Upper lobe of left lung (tissue), 6 donors: ENCODE results near the gene VAT1. TPM values are rescaled to one million over a fixed set of nuclear protein-coding genes. Genes with fewer than 3 reads are reported as not detected.
A peak's percentile ranks its signal among the peaks of the same experiment; 100 is the strongest.

Experiments used
- ATAC-seq, 2 donors: fragments of 200-7000 bp; cut with Tn5 transposase; one replicate each; pipeline ENCODE4 v1.9.1; 2022; ENCODE audit warnings: mild to moderate bottlenecking in 2 of 2, moderate library complexity in 2 of 2; ENCODE audit not compliant: low FRiP score in 2 of 2
- DNase-seq, 2 donors: peaks; one replicate each; pipeline ENCODE4 v3.0.0-alpha.2; 2019 to 2020
- H3K27ac ChIP-seq, 4 donors: fragments of 200-600 bp; sonication (generic); one replicate each; pipeline ENCODE4 v1.5.1; 2016 to 2019
- H3K27me3 ChIP-seq, 4 donors: fragments of 200-600 bp; sonication (generic); one replicate each; pipeline ENCODE4 v1.5.1; 2017 to 2019
- H3K36me3 ChIP-seq, 4 donors: fragments of 200-600 bp; sonication (generic); one replicate each; pipeline ENCODE4 v1.5.1; 2016 to 2019
- H3K4me1 ChIP-seq, 4 donors: fragments of 200-600 bp; sonication (generic); one replicate each; pipeline ENCODE4 v1.5.1; 2018 to 2019
- H3K4me3 ChIP-seq, 4 donors: fragments of 200-600 bp; sonication (generic); one replicate each; pipeline ENCODE4 v1.5.1; 2017 to 2019; ENCODE audit warnings: mild to moderate bottlenecking in 2 of 4, moderate library complexity in 1 of 4
- H3K9me3 ChIP-seq, 4 donors: fragments of 200-600 bp; sonication (generic); one replicate each; pipeline ENCODE4 v1.5.1; 2018 to 2019
- EP300 ChIP-seq, 4 donors: sonication (generic); formaldehyde crosslinking; IDR thresholded peaks; one replicate each; pipeline ENCODE4 v1.5.1; 2017; ENCODE audit warnings: antibody characterized with exemption in 4 of 4, control low read depth in 2 of 4
- POLR2A ChIP-seq, 4 donors: fragments of 450-650 bp; IDR thresholded peaks; one replicate each; pipeline ENCODE4 v1.5.1; 2016 to 2017; ENCODE audit warnings: antibody characterized with exemption in 4 of 4, mild to moderate bottlenecking in 2 of 4
- POLR2AphosphoS5 ChIP-seq, 2 donors: sonication (generic); formaldehyde crosslinking; IDR thresholded peaks; one replicate each; pipeline ENCODE4 v1.5.1; 2017; ENCODE audit warnings: antibody characterized with exemption in 2 of 2
- WGBS, 2 donors: methylation state at CpG; one replicate each; pipeline ENCODE4 v1.1.5; 2017 to 2018; 5-methylcytosine and 5-hydroxymethylcytosine counted together
- total RNA-seq, 6 donors: library from RNA; depleted of rRNA in 4 of 6; stranded (reverse); fragments of >200 nt in 4 of 6; gene quantifications; one replicate each; pipeline versions ENCODE4 v1.1.0 to v1.2.1, GENCODE V29; 2016 to 2021
- TF ChIP-seq, protein P1 (sequence below), 6 experiments: fragments of 450-650 bp in 4 of 6; fragments of 200-600 bp in 2 of 6; sonication (generic) in 2 of 6; IDR thresholded peaks; one replicate each; pipeline ENCODE4 v1.5.1; 2016 to 2019; ENCODE audit warnings: antibody characterized with exemption in 6 of 6
- donor health status: DM: no; HTN: no; CAD: no; lungs with moderate emphysema.
- donor health status: DM: no; HTN: yes; CAD: no; lungs with severe emphysema.

VAT1 gene
- total RNA-seq, 6 donors from 2014 or later: 122 to 343 (median 222) TPM

DNA sequence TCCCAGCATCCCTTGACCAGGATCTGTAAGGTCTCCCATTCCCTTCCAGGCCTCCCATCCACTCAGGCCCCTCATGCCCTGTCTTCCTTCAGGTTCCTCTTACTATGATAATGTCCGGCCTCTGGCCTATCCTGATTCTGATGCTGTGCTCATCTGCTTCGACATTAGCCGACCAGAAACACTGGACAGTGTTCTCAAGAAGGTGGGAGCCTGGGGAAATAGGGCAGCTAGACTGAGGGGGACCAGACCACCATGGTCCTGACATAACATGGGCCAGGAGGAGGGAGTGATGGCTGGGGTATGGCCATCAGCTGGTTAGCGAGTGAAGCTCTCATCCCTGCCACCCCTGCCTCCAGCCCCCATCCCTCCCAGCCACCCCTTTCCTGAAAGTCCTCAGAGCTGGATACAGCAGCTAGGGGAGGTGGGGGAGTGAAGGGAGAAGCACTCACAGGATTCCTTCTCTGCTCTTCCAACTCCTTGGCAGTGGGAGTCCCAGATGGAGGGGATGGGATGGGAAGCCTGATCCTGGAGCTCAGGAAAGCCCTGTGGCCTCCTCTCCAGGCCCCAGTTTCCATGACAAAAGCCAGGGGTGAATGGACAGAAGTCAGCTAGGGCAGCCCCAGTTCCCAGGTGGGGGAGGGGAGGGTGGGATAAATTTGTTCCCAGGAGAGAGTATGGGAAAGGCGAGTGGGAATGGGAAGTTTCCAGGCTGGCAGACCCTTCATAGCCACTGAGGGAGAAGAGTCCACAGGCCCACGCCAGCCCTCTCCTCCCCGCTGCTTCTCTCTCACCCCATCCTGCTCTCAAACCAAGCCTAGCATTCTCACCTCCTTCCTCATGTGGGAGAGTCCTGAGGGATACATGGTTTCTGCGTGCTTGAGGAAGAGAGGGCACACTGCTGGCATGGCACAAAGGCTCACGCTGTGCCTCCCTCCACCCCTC is 5.2 kb upstream of the VAT1 start:
- 80 to 81% methylated on average over 9 of the region's 9 CpGs for WGBS, 2 donors
- Histone ChIP-seq H3K4me1 (peaks cover 7 to 26% (median 15%) of the 10 kb centered on the region in 4 donors), H3K27ac (no peak overlapping the region), H3K36me3 (no peaks in the 10 kb centered on the region), H3K27me3 (no peaks in the 10 kb centered on the region), H3K9me3 (no peaks in the 10 kb centered on the region), H3K4me3 (no peak overlapping the region)
- TF ChIP-seq, protein P1, sequence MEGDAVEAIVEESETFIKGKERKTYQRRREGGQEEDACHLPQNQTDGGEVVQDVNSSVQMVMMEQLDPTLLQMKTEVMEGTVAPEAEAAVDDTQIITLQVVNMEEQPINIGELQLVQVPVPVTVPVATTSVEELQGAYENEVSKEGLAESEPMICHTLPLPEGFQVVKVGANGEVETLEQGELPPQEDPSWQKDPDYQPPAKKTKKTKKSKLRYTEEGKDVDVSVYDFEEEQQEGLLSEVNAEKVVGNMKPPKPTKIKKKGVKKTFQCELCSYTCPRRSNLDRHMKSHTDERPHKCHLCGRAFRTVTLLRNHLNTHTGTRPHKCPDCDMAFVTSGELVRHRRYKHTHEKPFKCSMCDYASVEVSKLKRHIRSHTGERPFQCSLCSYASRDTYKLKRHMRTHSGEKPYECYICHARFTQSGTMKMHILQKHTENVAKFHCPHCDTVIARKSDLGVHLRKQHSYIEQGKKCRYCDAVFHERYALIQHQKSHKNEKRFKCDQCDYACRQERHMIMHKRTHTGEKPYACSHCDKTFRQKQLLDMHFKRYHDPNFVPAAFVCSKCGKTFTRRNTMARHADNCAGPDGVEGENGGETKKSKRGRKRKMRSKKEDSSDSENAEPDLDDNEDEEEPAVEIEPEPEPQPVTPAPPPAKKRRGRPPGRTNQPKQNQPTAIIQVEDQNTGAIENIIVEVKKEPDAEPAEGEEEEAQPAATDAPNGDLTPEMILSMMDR (IDR thresholded peaks at IDR 0.05): no peak
- TF ChIP-seq POLR2A (IDR thresholded peaks at IDR 0.05) (no peak), POLR2AphosphoS5 (IDR thresholded peaks at IDR 0.05) (no peak), EP300 (IDR thresholded peaks at IDR 0.05) (no peak)
- DNase-seq: no peak
- no peak for ATAC-seq

DNA sequence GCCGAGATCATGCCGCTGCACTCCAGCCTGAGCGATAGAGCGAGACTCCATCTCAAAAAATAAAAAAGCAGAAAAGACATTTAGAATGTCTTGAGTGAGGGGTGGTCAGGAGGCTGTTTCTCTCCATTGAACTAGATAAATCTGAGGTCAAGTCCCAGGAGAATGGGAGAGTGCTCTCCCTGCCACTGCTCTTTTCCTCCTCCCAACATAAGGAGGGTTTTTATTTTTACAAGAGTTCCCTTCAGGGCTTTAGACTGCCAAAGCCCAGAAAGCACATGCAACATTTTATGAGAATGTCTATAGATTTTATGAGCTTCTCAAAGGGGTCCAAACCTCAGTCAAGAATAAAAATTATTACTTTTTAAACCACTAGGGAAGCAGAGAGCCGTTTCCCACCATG is 4.4 kb upstream of the VAT1 start:
- TF ChIP-seq EP300 (IDR thresholded peaks at IDR 0.05) (no peak), POLR2AphosphoS5 (IDR thresholded peaks at IDR 0.05) (no peak), POLR2A (IDR thresholded peaks at IDR 0.05) (no peak)
- TF ChIP-seq, protein P1 (IDR thresholded peaks at IDR 0.05): no peak
- no peaks in the 10 kb centered on the region for H3K9me3 ChIP-seq
- no peak for ATAC-seq
- no peaks in the 10 kb centered on the region for H3K27me3 ChIP-seq
- no peak overlapping the region for H3K27ac ChIP-seq
- WGBS, 2 donors: 82 to 83% methylated on average over 5 of the region's 5 CpGs
- H3K4me3 ChIP-seq: no peak overlapping the region
- no peak for DNase-seq
- H3K4me1 ChIP-seq: peaks cover 7 to 27% (median 16%) of the 10 kb centered on the region in 4 donors
- H3K36me3 ChIP-seq: no peaks in the 10 kb centered on the region

DNA sequence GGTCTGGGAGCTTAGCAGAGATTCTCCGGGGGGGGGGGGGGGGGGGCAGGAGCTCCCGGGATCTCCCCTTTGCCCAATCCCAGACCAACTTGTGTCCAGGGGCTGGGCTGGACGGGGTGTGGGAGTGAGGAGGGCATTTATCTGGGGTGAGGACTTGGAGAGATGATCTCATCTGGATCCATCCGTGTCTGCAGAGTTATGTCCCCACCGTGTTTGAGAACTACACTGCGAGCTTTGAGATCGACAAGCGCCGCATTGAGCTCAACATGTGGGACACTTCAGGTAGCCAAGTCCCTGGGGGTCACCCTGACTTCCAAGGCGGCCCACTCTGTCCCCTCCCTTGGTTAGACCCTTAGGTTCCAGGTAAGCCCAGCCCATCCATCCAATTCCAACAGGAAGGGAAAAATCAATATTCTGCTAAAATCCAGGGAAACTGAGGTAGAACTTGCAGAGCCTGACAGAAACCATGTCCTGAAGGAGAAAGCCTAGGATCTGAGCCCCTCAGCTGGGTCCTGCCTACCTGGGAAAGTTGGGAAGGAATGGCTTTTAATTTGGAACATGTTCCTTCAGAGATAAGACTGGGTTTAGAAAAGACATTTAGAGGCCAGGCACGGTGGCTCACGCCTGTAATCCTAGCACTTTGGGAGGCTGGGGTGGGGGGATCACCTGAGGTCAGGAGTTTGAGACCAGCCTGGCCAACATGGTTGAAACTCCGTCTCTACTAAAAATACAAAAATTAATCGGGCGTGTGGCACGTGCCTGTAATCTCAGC is 3.8 kb upstream of the VAT1 start:
- no peak for DNase-seq
- Histone ChIP-seq H3K27ac (peak overlapping the region in 1 of 4 donors; percentile 51), H3K4me1 (peaks cover 10 to 32% (median 17%) of the 10 kb centered on the region in 4 donors), H3K4me3 (no peak overlapping the region), H3K36me3 (no peaks in the 10 kb centered on the region), H3K9me3 (no peaks in the 10 kb centered on the region), H3K27me3 (no peaks in the 10 kb centered on the region)
- no peak for ATAC-seq
- TF ChIP-seq POLR2AphosphoS5 (IDR thresholded peaks at IDR 0.05) (no peak), POLR2A (IDR thresholded peaks at IDR 0.05) (no peak), EP300 (IDR thresholded peaks at IDR 0.05) (no peak)
- TF ChIP-seq, protein P1 (IDR thresholded peaks at IDR 0.05): no peak
- 71 to 74% methylated on average over 13 to 15 of the region's 16 CpGs for WGBS, 2 donors

DNA sequence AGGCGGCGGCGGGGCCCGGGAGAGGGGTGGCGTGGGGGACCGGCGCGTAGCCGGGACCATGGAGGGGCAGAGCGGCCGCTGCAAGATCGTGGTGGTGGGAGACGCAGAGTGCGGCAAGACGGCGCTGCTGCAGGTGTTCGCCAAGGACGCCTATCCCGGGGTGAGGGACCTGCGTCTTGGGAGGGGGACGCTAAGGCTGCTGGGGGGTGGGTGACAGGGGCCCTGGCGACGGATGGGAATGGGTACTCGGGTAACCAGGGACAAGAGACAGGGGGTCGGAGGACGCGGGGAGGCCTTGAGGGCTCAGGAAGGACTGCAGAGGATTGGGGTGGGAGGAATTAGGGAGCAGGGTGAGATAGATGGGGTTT is 3.1 kb upstream of the VAT1 start:
- H3K27ac ChIP-seq: peak overlapping the region in 1 of 4 donors; percentile 51
- no peaks in the 10 kb centered on the region for H3K9me3 ChIP-seq
- H3K36me3 ChIP-seq: no peaks in the 10 kb centered on the region
- WGBS, 2 donors: 9 to 18% methylated on average over 13 to 24 of the region's 27 CpGs
- H3K27me3 ChIP-seq: no peaks in the 10 kb centered on the region
- H3K4me3 ChIP-seq: peak overlapping the region in 3 of 4 donors; percentile 54 to 64 (median 63)
- DNase-seq (no peak), ATAC-seq (no peak)
- no peak for TF ChIP-seq POLR2AphosphoS5 (IDR thresholded peaks at IDR 0.05)
- TF ChIP-seq POLR2A (IDR thresholded peaks at IDR 0.05): no peak
- TF ChIP-seq, protein P1 (IDR thresholded peaks at IDR 0.05): no peak
- TF ChIP-seq EP300 (IDR thresholded peaks at IDR 0.05): no peak
- peaks cover 10 to 39% (median 23%) of the 10 kb centered on the region in 4 donors for H3K4me1 ChIP-seq
